Liver (tissue), 9 donors: ENCODE data around the gene CDC20. TPM values are rescaled to one million over a fixed set of nuclear protein-coding genes. Genes with fewer than 3 reads are reported as not detected.

Experiments used
- DNase-seq: peaks from one replicate; pipeline ENCODE4 v3.0.0-alpha.2; 2017; ENCODE audit warnings: low spot score
- H3K27ac ChIP-seq, 2 donors: one replicate each; pipeline ENCODE4 v1.7.0; 2013; ENCODE audit warnings: inconsistent platforms in 2 of 2, low read length in 2 of 2, control low read depth in 1 of 2, low read depth in 1 of 2, mild to moderate bottlenecking in 1 of 2
- H3K27me3 ChIP-seq, 4 donors: one replicate each; pipeline versions ENCODE4 v1.6.1 to v1.7.0; 2013; ENCODE audit warnings: low read length in 3 of 4, inconsistent platforms in 1 of 4, mild to moderate bottlenecking in 1 of 4, moderate library complexity in 1 of 4; ENCODE audit not compliant: control insufficient read depth in 4 of 4, insufficient read depth in 4 of 4
- H3K36me3 ChIP-seq, 4 donors: one replicate each; pipeline versions ENCODE4 v1.6.1 to v1.7.0; 2013; ENCODE audit warnings: low read length in 3 of 4, mild to moderate bottlenecking in 3 of 4, low read depth in 1 of 4, moderate library complexity in 1 of 4; ENCODE audit not compliant: control insufficient read depth in 4 of 4, insufficient read depth in 3 of 4
- H3K4me1 ChIP-seq, 4 donors: one replicate each; pipeline versions ENCODE4 v1.6.1 to v1.7.0; 2013; ENCODE audit warnings: low read length in 3 of 4, mild to moderate bottlenecking in 3 of 4, moderate library complexity in 1 of 4; ENCODE audit not compliant: control insufficient read depth in 4 of 4, insufficient read depth in 4 of 4
- H3K4me3 ChIP-seq, 3 donors: one replicate each; pipeline versions ENCODE4 v1.6.1 to v1.7.0; 2013; ENCODE audit warnings: low read length in 3 of 3, control low read depth in 1 of 3, low read depth in 1 of 3, mild to moderate bottlenecking in 1 of 3
- H3K9ac ChIP-seq, 2 donors: one replicate each; pipeline ENCODE4 v1.7.0; 2013; ENCODE audit warnings: low read length in 2 of 2, mild to moderate bottlenecking in 2 of 2, moderate library complexity in 2 of 2, control low read depth in 1 of 2, low read depth in 1 of 2
- H3K9me3 ChIP-seq, 4 donors: one replicate each; pipeline versions ENCODE4 v1.6.1 to v1.7.0; 2013; ENCODE audit warnings: low read length in 3 of 4; ENCODE audit not compliant: control insufficient read depth in 4 of 4
- CTCF ChIP-seq: fragments of 150-350 bp; IDR thresholded peaks from 2 replicates; pipeline ENCODE4 v1.5.1; 2017; ENCODE audit warnings: improper control_type of control experiment, low read depth, low read length; ENCODE audit not compliant: missing input control
- EGR1 ChIP-seq, 2 donors: IDR thresholded peaks; 2 replicates each; pipeline ENCODE4 v1.6.1; 2016 to 2018; ENCODE audit warnings: antibody characterized with exemption in 2 of 2, low read depth in 2 of 2
- FOXA2 ChIP-seq: IDR thresholded peaks from 2 replicates; pipeline ENCODE4 v1.6.1; 2016; ENCODE audit warnings: antibody characterized with exemption
- GABPA ChIP-seq, 2 donors: IDR thresholded peaks in 1 of 2; conservative IDR thresholded peaks in 1 of 2; 2 replicates each; pipeline ENCODE4 v1.6.1; 2016; ENCODE audit warnings: antibody characterized with exemption in 2 of 2, mild to moderate bottlenecking in 1 of 2, moderate library complexity in 1 of 2
- HNF4A ChIP-seq, 2 donors: conservative IDR thresholded peaks; 2 replicates each; pipeline ENCODE4 v1.6.1; 2016; ENCODE audit warnings: antibody characterized with exemption in 2 of 2, mild to moderate bottlenecking in 2 of 2
- HNF4G ChIP-seq: IDR thresholded peaks from 2 replicates; pipeline ENCODE4 v1.6.1; 2016; ENCODE audit warnings: antibody characterized with exemption
- JUND ChIP-seq, 2 donors: IDR thresholded peaks; 2 replicates each; pipeline ENCODE4 v1.6.1; 2016; ENCODE audit warnings: antibody characterized with exemption in 2 of 2
- RAD21 ChIP-seq, 2 donors: IDR thresholded peaks; 2 replicates each; pipeline ENCODE4 v1.6.1; 2016; ENCODE audit warnings: antibody characterized with exemption in 2 of 2, mild to moderate bottlenecking in 2 of 2
- RXRA ChIP-seq, 2 donors: IDR thresholded peaks; 2 replicates each; pipeline ENCODE4 v1.6.1; 2017 to 2018; ENCODE audit warnings: antibody characterized with exemption in 2 of 2, mild to moderate bottlenecking in 1 of 2
- SP1 ChIP-seq: IDR thresholded peaks from 2 replicates; pipeline ENCODE4 v1.6.1; 2018; ENCODE audit warnings: antibody characterized with exemption, mild to moderate bottlenecking
- TAF1 ChIP-seq: conservative IDR thresholded peaks from 2 replicates; pipeline ENCODE4 v1.6.1; 2016; ENCODE audit warnings: antibody characterized with exemption, mild to moderate bottlenecking
- YY1 ChIP-seq: IDR thresholded peaks from 2 replicates; pipeline ENCODE4 v1.6.1; 2016; ENCODE audit warnings: antibody characterized with exemption, mild to moderate bottlenecking
- WGBS: extraction: QIAGEN DNeasy Blood & Tissue Kit; methylation state at CpG from one replicate; pipeline ENCODE4 v1.1.7; 2013; 5-methylcytosine and 5-hydroxymethylcytosine counted together
- polyA plus RNA-seq, 2 donors: library from polyadenylated mRNA; stranded (reverse) in 1 of 2; unstranded in 1 of 2; fragments of 200-250 nt in 1 of 2; fragments of >200 nt in 1 of 2; fragmentation: Nextera tagmentation in 1 of 2; extraction: Ambion mirVana in 1 of 2; gene quantifications; one replicate each; pipeline versions ENCODE4 v1.2.1 to v1.2.3, GENCODE V29; 2013 to 2015
- total RNA-seq, 2 donors: library from RNA; depleted of rRNA; stranded (reverse); fragments of >200 nt; gene quantifications; one replicate each; pipeline ENCODE4 v1.2.3, GENCODE V29; 2014
- TF ChIP-seq, protein P1 (sequence below): IDR thresholded peaks from 2 replicates; pipeline ENCODE4 v1.6.1; 2016; ENCODE audit warnings: antibody characterized with exemption, mild to moderate bottlenecking
- donor health status: healthy.
- donor health status: healthy.
- donor health status: healthy.
- donor health status: healthy.
- donor health status: healthy.

Gene CDC20
- total and polyA plus RNA-seq, 4 donors = 0.25 to 73.4 (median 3.5) TPM

DNA sequence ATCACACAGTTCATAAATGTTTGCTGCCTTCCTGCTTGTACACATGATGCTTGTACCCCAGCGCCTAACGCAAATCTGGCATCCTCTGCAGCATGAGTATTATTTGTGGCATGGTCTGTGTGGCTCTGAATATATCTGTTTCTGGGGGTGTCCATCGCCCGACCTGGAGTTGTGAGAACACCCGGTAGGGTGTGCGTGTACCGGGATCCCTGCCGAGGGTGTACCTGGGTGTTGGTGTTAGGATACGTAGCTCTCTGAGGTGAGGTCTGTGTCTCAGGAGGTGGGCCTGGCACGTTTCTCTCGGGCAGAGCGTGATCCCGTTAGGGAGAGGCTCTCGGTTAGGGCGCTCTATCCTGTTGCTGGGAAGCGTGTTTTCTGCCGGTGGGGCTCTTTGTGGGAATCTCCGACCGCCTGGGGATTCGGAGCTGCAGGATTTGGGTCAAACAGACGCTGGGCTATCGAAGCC, 10.4 kb upstream of the CDC20 start:
- Histone ChIP-seq H3K9me3 (no peaks in the 10 kb centered on the region), H3K4me1 (peaks cover 0 to 24% (median 14%) of the 10 kb centered on the region in 4 donors), H3K4me3 (peak overlapping the region; percentile 7 to 62 (median 60)), H3K27me3 (no peaks in the 10 kb centered on the region), H3K27ac (peak overlapping the region; percentile 82 to 89), H3K36me3 (no peaks in the 10 kb centered on the region), H3K9ac (peak overlapping the region in 1 of 2 donors; percentile 29)
- no peak for DNase-seq
- TF ChIP-seq EGR1 (IDR thresholded peaks at IDR 0.05; ENCODE audit: low read depth in 2 of 2) = no peak
- no peak for TF ChIP-seq FOXA2
- no peak for TF ChIP-seq JUND (IDR thresholded peaks at IDR 0.05)
- TF ChIP-seq TAF1 = no peak
- whole genome bisulfite sequencing = 24% methylated on average over 22 of the region's 22 CpGs

GRCh38 chr1:43348809-43349593, 9.8 kb upstream of the CDC20 start:
- Histone ChIP-seq H3K27me3 (no peaks in the 10 kb centered on the region), H3K4me3 (peak overlapping the region; percentile 60 to 63 (median 62)), H3K27ac (peak overlapping the region; percentile 82 to 89), H3K9me3 (no peaks in the 10 kb centered on the region), H3K9ac (peak overlapping the region; percentile 29 to 48), H3K36me3 (no peaks in the 10 kb centered on the region), H3K4me1 (peaks cover 0 to 22% (median 14%) of the 10 kb centered on the region in 4 donors)
- 9% methylated on average over 72 of the region's 72 CpGs for WGBS
- TF ChIP-seq HNF4A (conservative IDR thresholded peaks at IDR 0.05) (peak; percentile 10 to 17), SP1 (peak; percentile 75), CTCF (no peak), HNF4G (no peak), GABPA (IDR thresholded peaks at IDR 0.05 in 1 of 2, conservative IDR thresholded peaks at IDR 0.05 in 1 of 2) (peak in 1 of 2 donors; percentile 24), RAD21 (IDR thresholded peaks at IDR 0.05) (peak in 1 of 2 donors; percentile 44), YY1 (peak; percentile 26), RXRA (IDR thresholded peaks at IDR 0.05) (peak; percentile 26 to 69)
- TF ChIP-seq, protein P1, sequence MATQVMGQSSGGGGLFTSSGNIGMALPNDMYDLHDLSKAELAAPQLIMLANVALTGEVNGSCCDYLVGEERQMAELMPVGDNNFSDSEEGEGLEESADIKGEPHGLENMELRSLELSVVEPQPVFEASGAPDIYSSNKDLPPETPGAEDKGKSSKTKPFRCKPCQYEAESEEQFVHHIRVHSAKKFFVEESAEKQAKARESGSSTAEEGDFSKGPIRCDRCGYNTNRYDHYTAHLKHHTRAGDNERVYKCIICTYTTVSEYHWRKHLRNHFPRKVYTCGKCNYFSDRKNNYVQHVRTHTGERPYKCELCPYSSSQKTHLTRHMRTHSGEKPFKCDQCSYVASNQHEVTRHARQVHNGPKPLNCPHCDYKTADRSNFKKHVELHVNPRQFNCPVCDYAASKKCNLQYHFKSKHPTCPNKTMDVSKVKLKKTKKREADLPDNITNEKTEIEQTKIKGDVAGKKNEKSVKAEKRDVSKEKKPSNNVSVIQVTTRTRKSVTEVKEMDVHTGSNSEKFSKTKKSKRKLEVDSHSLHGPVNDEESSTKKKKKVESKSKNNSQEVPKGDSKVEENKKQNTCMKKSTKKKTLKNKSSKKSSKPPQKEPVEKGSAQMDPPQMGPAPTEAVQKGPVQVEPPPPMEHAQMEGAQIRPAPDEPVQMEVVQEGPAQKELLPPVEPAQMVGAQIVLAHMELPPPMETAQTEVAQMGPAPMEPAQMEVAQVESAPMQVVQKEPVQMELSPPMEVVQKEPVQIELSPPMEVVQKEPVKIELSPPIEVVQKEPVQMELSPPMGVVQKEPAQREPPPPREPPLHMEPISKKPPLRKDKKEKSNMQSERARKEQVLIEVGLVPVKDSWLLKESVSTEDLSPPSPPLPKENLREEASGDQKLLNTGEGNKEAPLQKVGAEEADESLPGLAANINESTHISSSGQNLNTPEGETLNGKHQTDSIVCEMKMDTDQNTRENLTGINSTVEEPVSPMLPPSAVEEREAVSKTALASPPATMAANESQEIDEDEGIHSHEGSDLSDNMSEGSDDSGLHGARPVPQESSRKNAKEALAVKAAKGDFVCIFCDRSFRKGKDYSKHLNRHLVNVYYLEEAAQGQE = peak; percentile 38
- DNase-seq = peak; percentile 82
